Activated CD8-positive, alpha-beta memory T cell treated with anti-CD3 and anti-CD28 coated beads for 4 hours (primary cell): Measurements from ENCODE around the gene CCR3.

Source experiments
- DNase-seq, 2 donors: peaks; one replicate each; pipeline ENCODE4 v3.0.0-alpha.2; 2020; ENCODE audit warnings: low read depth in 2 of 2

Gene CCR3

GRCh38 chr3:46272028-46272451 is 29.8 kb downstream of the CCR3 start:
- DNase-seq: no peak

- DNase-seq: peak; percentile 54 to 59
Observed at GRCh38 chr3:46276497-46277099, 34.3 kb downstream of the CCR3 start.

GRCh38 chr3:46277476-46277875 is 35.2 kb downstream of the CCR3 start:
- no peak for DNase-seq

GRCh38 chr3:46278816-46279672 is 36.8 kb downstream of the CCR3 start:
- no peak for DNase-seq

DNA sequence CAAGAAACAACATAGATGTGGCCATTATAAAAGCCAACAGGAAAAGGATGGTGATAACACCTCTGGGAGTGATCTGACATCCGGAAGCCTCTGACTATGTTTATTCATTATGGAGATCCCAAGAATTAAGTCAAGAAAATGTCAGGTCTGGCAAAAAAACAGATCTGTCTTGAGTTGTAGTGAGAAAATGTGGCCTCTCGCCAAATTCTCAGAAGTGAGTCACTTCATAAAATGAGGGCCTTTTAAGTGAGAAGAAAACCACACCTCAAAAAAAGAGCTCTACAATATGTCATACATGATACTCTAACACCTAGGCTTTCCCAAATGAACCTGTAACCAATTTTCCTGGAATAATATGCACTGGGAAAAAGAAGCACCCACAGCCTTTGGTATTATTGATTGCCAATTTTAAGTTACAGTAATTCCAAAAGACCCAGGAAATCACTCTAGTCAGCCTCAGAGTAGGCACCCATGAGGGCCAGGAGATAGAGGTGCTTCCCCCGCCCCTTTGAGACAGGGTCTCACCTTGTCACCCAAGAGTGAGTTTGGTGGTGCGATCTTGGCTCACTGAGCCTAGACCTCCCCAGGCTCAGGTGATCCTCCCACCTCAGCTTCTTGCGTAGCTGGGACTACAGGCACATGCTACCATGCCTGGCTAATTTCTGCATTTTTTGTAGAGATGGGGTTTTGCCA is 38.0 kb downstream of the CCR3 start:
- DNase-seq: peak; percentile 14 to 24

GRCh38 chr3:46281551-46281950 is 39.3 kb downstream of the CCR3 start:
- DNase-seq: no peak

DNA sequence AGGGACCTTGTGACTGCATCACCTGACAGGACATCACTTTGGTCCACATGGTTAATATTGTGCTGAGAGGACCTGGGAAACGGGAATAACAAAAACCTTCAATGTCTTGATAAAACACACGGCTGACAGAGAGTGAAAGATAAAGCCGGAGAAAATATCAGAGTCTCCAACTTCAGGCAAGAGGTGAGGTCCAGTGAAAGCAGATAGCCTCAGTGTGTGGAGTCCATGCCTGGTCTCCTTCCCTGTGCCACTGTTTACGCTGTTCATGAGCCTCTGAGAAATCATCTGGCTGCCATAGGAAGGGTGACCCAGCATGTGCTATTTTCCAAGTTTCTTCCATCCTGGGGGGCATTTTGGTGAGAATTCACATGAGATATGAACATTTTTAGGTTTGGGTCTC is 39.8 kb downstream of the CCR3 start:
- no peak for DNase-seq

DNA sequence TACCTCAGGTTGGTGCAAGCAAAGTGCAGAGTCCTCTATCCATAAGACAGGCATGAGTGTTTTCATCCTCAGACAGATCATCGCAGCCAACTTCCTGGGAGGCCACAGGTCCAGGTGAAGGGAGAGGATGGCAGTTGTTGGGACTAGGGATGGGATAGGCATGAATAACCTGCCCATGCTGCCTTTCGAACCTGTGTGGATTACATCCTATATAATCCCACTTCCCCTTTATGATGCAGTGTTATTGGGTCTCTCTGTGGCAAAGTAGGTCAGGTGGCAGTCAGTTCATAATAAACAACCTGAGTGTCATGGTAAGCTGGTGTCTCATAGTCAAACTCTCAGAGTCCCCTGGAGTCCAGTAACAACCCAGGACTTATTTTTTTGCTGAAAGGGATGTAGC is 40.4 kb downstream of the CCR3 start:
- no peak for DNase-seq

DNA sequence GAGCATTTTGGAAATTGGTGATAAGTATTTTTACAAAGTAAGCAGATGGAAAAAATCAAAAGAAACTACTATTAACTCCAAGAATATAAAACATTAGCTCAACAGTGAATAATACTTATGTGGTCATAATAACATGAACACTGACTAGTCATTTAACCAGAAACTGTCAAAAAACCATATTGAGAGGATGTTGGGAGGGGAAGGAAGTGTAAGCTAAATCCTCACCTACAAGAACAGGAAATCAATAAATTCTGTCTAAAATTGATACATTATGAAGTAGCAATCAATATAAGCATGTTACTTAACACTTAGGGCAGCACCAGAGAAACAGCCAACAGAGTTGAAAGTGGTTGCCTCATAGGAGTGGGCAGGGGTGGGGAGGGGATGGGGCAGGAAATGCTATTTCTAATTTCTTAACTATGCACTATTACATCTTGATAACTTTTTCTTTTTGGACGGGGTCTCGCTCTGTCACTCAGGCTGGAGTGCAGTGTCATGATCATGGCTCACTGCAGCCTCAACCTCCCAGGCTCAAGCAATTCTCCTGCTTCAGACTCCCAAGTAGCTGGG is 41.7 kb downstream of the CCR3 start:
- DNase-seq: no peak

DNA sequence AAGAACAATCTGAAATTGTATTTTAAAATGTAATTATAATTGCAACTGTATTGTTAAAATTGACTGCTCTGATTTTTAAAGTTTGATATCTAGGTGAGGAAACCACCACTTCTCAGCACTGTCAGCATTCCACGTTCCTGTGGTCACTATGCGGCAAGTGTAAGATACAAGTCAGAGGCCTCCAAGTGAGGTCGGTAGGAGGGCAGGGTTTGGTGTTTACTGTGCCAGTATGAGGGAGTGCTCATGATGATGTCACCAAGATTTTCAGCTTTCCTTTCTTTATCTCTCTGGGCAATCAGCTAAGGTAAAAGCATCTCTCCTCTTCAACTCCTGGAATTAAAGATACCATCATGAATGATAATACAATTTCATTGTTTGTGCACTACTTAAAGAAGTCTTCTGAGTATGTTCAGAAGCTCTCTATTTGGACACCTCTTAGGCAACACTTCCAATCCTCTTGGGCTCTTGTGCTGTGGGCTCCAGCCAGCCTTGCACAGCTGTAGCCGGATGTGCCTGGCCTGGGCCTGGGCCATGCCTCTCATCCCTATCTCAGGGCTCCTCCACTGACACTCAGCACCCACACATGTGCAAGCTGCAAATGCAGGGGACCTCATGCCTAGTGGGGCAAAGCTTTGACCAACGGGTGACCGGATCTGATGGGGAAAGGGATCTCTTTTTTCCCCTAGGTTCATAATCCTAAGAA is 42.9 kb downstream of the CCR3 start:
- peak; percentile 12 to 15 for DNase-seq

DNA sequence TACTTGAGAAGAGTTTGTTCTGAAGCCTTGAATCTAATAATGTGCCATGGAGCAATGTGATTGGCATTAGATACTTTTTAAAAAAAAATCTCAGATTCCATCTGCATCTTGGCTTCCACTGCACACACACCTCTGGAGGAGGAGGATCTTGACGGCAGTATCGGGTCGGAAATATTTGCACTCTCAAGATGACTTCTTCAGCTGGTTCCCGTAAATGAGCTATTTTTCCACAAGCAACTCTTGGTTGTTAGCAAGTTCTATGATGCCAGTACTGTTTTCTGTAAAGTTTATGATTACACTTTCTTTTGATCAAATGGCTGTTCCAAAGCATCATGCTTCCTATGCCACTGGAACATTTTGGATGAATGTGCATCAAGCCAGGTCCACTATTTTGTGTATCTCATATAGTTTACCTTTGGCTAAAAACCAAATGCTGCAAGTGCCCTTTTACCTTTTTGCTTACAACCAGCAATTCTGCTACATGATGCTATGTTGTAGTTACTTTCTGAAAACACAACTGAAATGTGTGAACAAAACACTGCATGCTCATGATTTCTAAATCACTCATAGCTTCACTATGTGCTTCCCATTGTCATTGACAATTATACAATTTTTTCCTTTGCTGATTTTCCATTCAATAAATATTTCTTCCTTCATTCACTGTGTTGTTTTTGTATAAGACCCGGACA is 43.8 kb downstream of the CCR3 start:
- no peak for DNase-seq

GRCh38 chr3:46286947-46287565 is 44.8 kb downstream of the CCR3 start:
- DNase-seq: no peak

DNA sequence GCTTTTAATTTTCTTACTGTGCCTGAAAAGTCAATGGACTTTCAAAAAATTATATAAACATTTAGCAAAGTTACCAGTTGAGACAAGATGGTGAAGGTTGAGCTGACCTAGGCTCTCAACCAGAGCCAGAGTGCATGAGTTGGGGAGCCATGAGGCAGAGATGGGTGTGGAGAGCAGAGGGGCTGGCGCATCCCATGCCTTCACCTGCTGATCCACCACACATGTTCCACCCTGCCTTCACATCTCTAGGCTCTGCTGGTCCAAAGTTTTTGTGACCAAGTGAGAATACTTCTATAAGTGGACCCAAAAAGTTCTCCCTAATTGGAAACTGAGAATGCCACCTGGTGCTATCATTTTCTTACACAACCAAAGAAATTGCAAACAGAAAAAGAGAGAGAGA is 47.3 kb downstream of the CCR3 start:
- no peak for DNase-seq

DNA sequence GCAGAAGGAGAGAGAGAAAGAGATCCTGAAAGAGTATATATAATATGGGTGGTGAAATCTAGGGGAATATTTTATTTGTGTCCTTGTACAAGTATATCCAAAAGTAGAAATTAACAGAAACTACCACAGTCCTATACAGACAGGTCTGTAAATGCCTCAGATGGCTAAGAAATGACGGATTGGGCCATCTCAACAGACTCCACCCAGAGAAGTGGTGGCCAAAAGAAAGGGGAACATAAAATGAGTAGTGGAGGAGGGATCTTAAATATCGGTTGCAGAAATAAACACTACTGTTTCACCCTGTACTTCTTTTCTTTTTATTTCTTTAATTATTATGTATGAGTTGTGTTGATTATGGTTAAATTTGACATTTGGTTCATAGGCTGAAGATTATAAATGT is 47.7 kb downstream of the CCR3 start:
- DNase-seq: no peak

GRCh38 chr3:46291046-46291445 is 48.8 kb downstream of the CCR3 start:
- no peak for DNase-seq

- DNase-seq: no peak
Observed at GRCh38 chr3:46293035-46293724, 50.9 kb downstream of the CCR3 start.

- DNase-seq: no peak
Observed at GRCh38 chr3:46293991-46294833, 52.0 kb downstream of the CCR3 start.

- DNase-seq: no peak
Observed at GRCh38 chr3:46296826-46297225, 54.6 kb downstream of the CCR3 start.
